Measurements from ENCODE around the gene VSIG10.
A peak's percentile ranks its signal among the peaks of the same experiment; 100 is the strongest.
"Not testable (repeated sequence)": the region's sequence is repeated elsewhere in the genome, so short reads cannot be mapped to it uniquely, and the experiment has no call there.

VSIG10 gene

DNA sequence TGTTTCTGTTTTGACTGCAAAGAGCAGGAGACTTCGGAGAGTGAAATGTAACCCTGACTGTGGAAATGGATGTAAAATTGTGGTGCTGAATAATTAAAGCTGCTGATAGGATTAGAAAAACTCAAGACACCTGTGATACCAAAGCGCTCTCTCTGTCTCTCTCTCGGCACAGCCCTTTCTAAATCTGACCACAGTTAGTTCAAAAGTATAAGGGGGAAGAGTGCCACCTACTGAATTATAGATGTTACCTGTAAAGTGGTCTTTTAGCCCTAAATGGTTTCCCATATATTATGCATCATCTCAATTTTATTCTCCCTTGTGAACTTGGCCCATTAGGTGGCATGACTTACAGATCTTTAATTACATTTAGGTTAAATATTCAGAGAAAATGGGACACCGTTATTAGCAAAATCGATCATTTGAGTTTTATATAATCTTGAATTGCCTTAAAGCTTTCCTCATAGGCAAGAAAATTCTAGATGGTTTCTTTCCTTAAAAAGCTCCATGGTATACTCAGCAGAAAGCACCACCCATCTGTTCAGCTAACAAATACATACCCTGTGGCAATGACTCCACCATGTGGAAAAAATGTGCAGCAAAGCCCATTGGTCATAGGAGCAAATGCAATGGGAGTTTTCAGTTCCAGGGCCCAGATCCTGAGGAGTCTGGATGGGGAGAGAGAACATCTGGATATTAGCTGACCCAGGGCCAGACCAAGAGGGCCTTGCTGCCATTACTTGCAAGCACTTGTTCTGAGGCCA lies 69.2 kb downstream of the VSIG10 start:
- peak overlapping the region; percentile 80 for H3K27ac Mint-ChIP-seq
- peaks cover 64% of the 10 kb centered on the region for H3K36me3 Mint-ChIP-seq
- no peaks in the 10 kb centered on the region for H3K9me3 Mint-ChIP-seq
- ATAC-seq = no peak
- no peaks in the 10 kb centered on the region for H3K27me3 Mint-ChIP-seq
- peaks cover 27% of the 10 kb centered on the region for H3K4me1 Mint-ChIP-seq
- H3K4me3 Mint-ChIP-seq = no peak overlapping the region

DNA sequence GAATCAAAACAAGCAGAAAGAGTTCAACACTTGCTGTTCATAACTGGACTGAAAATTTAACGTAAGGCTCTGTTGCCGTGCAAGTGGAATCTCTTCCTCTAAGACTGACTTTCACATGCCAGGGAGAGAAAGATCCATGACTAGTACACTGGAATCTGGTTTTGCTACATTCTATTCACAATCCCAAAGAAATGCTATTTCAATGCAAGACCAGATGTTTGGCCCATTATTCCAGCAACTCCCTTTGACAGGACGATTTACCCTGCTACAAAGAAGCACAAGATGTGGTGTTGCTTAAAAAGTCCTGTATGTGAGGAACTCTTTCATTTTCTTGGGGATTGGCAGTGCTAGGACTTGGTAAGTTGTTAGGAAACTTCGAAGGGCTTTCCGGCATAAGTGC lies 69.9 kb downstream of the VSIG10 start:
- Mint-ChIP-seq H3K27me3 (no peaks in the 10 kb centered on the region), H3K4me3 (no peak overlapping the region), H3K9me3 (no peaks in the 10 kb centered on the region), H3K27ac (no peak overlapping the region), H3K4me1 (peaks cover 27% of the 10 kb centered on the region), H3K36me3 (peaks cover 61% of the 10 kb centered on the region)
- ATAC-seq = no peak

DNA sequence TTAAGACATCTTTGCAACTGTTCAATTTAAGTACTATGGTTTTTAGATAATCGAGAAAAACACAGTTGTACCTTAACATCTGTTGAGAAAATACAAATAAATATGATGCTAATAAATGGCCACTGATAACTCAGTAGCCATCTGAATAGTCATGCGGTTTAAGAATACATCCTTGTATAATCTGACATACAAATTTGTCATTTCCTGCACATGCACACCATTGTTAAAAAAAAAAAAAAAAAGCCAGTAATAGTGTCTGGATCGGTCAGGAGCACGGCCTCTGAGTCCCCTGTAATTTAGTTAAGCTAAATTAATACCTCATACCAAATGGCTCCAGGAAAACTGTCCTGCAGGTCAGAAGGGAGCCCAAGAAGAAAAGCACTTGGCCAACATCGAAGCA lies 70.5 kb downstream of the VSIG10 start:
- ATAC-seq = no peak
- H3K27me3 Mint-ChIP-seq = no peaks in the 10 kb centered on the region
- H3K36me3 Mint-ChIP-seq = peaks cover 55% of the 10 kb centered on the region
- H3K4me3 Mint-ChIP-seq = no peak overlapping the region
- no peak overlapping the region for H3K27ac Mint-ChIP-seq
- no peaks in the 10 kb centered on the region for H3K9me3 Mint-ChIP-seq
- peaks cover 27% of the 10 kb centered on the region for H3K4me1 Mint-ChIP-seq

DNA sequence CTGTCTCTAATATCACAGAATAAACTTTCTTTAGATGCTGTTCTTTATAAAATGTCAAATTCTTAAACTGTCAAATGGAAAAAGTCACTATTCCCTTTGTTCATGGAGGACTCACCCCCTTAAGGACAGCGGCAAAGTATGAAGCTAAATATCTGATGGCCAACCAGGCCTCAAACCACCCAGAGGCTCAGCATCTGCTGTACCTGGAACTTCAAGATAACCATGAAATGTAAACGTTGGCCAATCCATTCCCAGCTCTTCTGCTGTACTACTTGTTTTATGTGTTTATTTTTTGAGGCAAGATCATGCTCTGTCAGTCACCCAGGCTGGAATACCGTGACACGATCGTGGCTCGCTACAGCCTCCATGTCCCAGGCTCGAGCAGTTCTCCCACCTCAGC lies 71.6 kb downstream of the VSIG10 start:
- no peaks in the 10 kb centered on the region for H3K27me3 Mint-ChIP-seq
- H3K4me3 Mint-ChIP-seq = no peak overlapping the region
- H3K9me3 Mint-ChIP-seq = no peaks in the 10 kb centered on the region
- peaks cover 48% of the 10 kb centered on the region for H3K36me3 Mint-ChIP-seq
- ATAC-seq = no peak
- H3K4me1 Mint-ChIP-seq = peaks cover 27% of the 10 kb centered on the region
- H3K27ac Mint-ChIP-seq = no peak overlapping the region

GRCh38 chr12:118029166-118029565 lies 74.6 kb downstream of the VSIG10 start:
- Mint-ChIP-seq H3K27ac (no peak overlapping the region), H3K4me3 (no peak overlapping the region), H3K4me1 (peaks cover 2% of the 10 kb centered on the region), H3K9me3 (no peaks in the 10 kb centered on the region), H3K27me3 (no peaks in the 10 kb centered on the region), H3K36me3 (peaks cover 42% of the 10 kb centered on the region)
- ATAC-seq = no peak

GRCh38 chr12:118025168-118025567 lies 78.6 kb downstream of the VSIG10 start:
- Mint-ChIP-seq H3K27ac (no peak overlapping the region), H3K4me3 (no peak overlapping the region), H3K4me1 (no peaks in the 10 kb centered on the region), H3K36me3 (peaks cover 65% of the 10 kb centered on the region), H3K9me3 (no peaks in the 10 kb centered on the region), H3K27me3 (no peaks in the 10 kb centered on the region)
- ATAC-seq = no peak

- no peaks in the 10 kb centered on the region for H3K27me3 Mint-ChIP-seq
- H3K27ac Mint-ChIP-seq = no peak overlapping the region
Measured at GRCh38 chr12:118023301-118023860, 80.4 kb downstream of the VSIG10 start.

DNA sequence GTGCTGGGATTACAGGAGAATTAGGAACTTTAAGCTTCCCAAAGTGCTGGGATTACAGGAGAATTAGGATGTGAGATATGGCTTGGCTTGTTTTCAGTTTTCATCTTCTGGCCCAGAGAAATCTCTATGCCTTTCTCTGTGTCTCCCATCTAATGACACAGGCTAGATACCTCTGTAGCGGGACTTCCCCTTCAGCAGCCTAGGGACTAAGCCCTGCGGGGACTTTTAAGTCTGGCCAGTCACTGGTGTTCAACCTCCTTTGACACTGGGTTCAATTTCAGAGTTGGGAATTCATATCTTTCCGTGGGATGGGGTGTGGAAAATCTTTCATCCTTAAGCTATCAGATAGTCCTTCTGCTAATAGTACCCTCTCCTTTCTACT lies 81.1 kb downstream of the VSIG10 start:
- Mint-ChIP-seq H3K4me3 (no peak overlapping the region), H3K9me3 (no peaks in the 10 kb centered on the region), H3K27ac (no peak overlapping the region), H3K4me1 (peaks cover 5% of the 10 kb centered on the region), H3K36me3 (peaks cover 71% of the 10 kb centered on the region), H3K27me3 (no peaks in the 10 kb centered on the region)
- no peak for ATAC-seq

More at GRCh38 chr12:118023301-118023860, 80.4 kb downstream of the VSIG10 start:
- peaks cover 71% of the 10 kb centered on the region for H3K36me3 Mint-ChIP-seq
- no peaks in the 10 kb centered on the region for H3K9me3 Mint-ChIP-seq
- ATAC-seq = no peak
- H3K4me3 Mint-ChIP-seq = no peak overlapping the region
- no peaks in the 10 kb centered on the region for H3K4me1 Mint-ChIP-seq

GRCh38 chr12:118022097-118022727 lies 81.6 kb downstream of the VSIG10 start:
- ATAC-seq, H3K4me3 Mint-ChIP-seq, H3K27ac Mint-ChIP-seq, H3K27me3 Mint-ChIP-seq, H3K4me1 Mint-ChIP-seq, H3K9me3 Mint-ChIP-seq: not testable (repeated sequence)
- H3K36me3 Mint-ChIP-seq = peaks cover 69% of the 10 kb centered on the region

- Mint-ChIP-seq H3K36me3 (peaks cover 52% of the 10 kb centered on the region), H3K9me3 (no peaks in the 10 kb centered on the region), H3K27ac (no peak overlapping the region), H3K27me3 (no peaks in the 10 kb centered on the region), H3K4me3 (no peak overlapping the region), H3K4me1 (peaks cover 22% of the 10 kb centered on the region)
- no peak for ATAC-seq
Measured at GRCh38 chr12:118020036-118020435, 83.8 kb downstream of the VSIG10 start.

DNA sequence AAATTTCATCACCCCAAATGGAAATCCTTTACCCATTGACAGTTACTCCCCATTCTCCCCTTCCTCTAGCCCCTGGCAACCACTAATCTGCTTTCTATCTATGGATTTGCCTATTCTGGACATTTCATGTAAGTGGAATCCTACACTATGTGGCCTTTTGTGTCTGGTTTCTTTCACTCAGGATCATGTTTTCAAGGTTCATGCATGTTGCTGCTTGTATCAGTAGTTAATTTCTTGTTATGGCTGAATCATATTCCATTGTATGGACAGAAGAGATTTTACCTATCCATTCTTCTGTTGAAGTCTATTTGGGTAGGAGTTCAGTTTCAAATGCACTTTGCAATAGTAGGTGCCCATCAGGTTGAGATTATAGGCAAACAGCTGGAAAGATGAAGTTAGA lies 85.9 kb downstream of the VSIG10 start:
- Mint-ChIP-seq H3K4me1 (peaks cover 22% of the 10 kb centered on the region), H3K4me3 (peak overlapping the region; percentile 57), H3K9me3 (peaks cover 3% of the 10 kb centered on the region), H3K27me3 (no peaks in the 10 kb centered on the region), H3K36me3 (peaks cover 37% of the 10 kb centered on the region), H3K27ac (no peak overlapping the region)
- no peak for ATAC-seq

- Mint-ChIP-seq H3K4me1 (peaks cover 22% of the 10 kb centered on the region), H3K4me3 (peak within 1 kb of the TSS; percentile 92), H3K36me3 (peaks cover 28% of the 10 kb centered on the region), H3K27ac (peak within 1 kb of the TSS; percentile 89), H3K27me3 (no peaks in the 10 kb centered on the region), H3K9me3 (peaks cover 3% of the 10 kb centered on the region)
- ATAC-seq = peak; percentile 98
Measured at GRCh38 chr12:118016424-118017264, 87.2 kb downstream of the VSIG10 start, which contains the start of gene RFC5. Gene RFC5 (plus strand): TSS chr12:118016703. CDS start chr12:118016828, 125 bp downstream.

DNA sequence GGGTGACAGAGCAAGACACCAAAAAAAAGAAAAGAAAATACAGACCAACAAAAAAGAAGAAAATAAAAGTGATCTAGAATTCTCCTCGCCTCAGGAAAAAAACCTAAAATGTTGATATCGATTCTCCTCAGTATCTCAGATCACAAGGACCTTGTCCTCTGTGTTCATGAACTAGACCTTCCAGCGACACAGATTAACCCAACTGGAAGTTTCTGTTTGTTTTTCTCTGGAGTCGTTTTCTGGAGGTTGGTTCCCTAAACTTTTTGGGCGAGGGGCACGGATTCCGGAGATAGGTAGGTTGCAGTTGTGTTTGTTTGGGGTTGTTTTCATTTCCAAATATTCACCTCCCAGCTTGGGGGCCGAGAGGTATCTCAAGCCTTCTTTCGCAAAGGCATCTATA lies 87.9 kb downstream of the VSIG10 start:
- Mint-ChIP-seq H3K27me3 (no peaks in the 10 kb centered on the region), H3K36me3 (peaks cover 21% of the 10 kb centered on the region), H3K27ac (peak overlapping the region; percentile 89), H3K4me1 (peaks cover 22% of the 10 kb centered on the region), H3K4me3 (peak overlapping the region; percentile 92), H3K9me3 (peaks cover 3% of the 10 kb centered on the region)
- no peak for ATAC-seq

DNA sequence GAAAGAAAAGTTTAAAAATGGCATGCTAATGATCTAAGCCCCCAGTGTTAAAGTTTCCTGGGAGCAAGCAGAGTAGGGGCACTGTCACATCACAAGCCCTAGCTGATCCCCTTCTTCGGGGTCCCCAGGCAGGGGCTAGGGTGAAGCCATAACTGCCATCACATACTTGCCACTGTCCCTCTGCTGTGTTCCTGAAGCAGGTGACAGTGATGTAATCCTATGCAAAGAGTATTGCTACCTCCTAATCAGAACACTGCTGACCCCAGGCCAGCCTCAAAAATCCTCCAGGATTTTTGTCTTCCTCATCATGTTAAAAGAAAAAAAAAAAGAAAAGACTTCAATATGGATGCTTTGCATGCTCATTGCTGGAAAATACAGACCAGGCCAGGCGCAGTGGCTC lies 88.5 kb downstream of the VSIG10 start:
- Mint-ChIP-seq H3K27me3 (no peaks in the 10 kb centered on the region), H3K27ac (no peak overlapping the region), H3K4me1 (peaks cover 22% of the 10 kb centered on the region), H3K36me3 (peaks cover 14% of the 10 kb centered on the region), H3K4me3 (no peak overlapping the region), H3K9me3 (peaks cover 3% of the 10 kb centered on the region)
- no peak for ATAC-seq

All from stimulated activated memory B cell treated with anti-CD40 and anti-IgM and Interleukin-4, amounts not matched to agents 10 μg/mL and 1 μg/mL and 100 μg/mL, for 72 hours (primary cell).